NCI-H345 (cell line): Measurements from ENCODE around the gene PCK1.
A peak's percentile ranks its signal among the peaks of the same experiment; 100 is the strongest.

Source experiments
- DNase-seq: peaks from one replicate; lab custom pipeline; 2025; lab: John Stamatoyannopoulos, UW

PCK1 gene

GRCh38 chr20:57589728-57590484, 29.0 kb downstream of the PCK1 start:
- no peak for DNase-seq

GRCh38 chr20:57590485-57591288, 29.8 kb downstream of the PCK1 start:
- DNase-seq: no peak

GRCh38 chr20:57591289-57592229, 30.6 kb downstream of the PCK1 start:
- DNase-seq: no peak

DNA sequence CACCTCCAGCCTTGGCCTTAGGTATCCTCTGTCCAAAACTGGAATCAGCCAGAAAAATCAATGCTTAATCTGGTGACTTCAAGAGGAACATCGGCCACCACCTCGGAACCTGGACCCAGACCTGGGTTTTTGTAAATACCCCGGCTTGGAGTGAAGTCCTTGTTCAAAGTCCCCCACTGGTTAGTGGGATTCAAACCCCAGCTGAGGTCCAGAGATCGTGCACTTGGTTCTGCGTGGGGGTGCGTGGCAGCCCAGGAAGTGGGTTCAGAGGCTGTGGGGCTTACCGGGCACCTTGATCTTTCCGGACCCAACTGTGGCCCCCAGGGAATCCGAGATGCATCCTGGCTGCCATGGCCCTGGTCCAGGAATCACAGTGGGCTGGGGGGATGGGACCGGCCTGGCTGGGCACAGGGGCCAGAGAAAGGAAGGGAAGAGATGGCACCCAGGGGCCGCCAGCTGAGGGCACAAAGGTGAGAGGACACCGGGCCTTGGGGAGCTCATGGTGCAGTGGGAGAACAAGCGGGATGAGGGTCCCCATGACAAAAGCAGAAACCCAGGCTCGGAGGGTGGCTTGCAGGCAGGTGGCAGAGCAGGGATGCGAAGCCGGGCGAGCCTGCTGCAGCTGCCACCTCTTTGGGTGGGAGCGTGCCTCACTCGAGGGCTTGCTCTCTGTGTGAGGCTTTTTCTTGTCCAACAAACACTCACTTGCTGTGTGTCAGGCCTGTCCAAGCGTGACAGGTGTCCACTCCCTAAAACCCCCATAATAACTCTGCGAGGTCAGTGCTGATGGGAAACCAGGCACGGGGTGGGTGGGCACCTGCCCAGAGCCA, 31.6 kb downstream of the PCK1 start:
- DNase-seq: peak; percentile 39

- DNase-seq: no peak
These were observed 32.4 kb downstream of the PCK1 start for GRCh38 chr20:57593134-57593886.

DNA sequence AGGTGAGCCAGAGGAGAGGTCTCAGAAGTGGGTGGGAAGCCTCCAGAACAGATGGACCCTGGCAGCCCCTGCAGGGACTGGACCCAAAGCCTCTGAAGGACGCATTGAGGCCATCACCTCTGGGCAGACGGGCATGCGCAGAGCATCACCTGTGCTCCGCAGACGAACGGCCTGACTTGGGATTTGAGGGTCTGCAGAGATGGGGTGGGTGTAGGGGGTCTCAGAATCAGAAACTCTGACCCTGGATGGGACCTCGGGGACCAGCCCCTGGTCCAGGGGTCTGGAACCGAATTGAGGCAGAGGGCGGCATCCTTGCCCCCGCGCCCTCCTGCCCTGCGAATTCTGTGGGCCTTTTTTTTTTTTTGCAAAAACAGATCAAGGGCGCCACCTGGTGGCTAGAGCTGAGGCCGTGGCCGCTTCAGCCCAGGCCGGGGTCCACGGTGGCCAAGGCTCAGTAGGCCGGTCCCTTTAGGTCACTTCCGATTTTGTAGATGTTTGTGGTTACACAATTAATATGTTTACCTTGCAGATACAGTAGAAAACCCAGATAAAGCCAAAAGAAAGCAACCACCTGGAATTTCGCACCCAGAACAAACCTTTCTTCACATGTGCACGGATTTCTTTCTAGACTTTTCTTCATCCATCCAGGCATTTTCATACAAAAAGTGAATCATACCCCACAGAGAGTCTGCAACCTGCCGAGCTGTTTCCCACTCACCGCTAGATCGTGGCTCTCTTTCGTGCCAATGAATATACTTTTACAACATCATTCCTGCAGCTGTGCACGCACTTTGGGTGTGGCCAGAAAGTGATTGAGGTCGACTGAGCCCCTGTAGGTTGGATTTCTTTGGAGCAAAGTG, 33.4 kb downstream of the PCK1 start:
- DNase-seq: peak; percentile 38

DNA sequence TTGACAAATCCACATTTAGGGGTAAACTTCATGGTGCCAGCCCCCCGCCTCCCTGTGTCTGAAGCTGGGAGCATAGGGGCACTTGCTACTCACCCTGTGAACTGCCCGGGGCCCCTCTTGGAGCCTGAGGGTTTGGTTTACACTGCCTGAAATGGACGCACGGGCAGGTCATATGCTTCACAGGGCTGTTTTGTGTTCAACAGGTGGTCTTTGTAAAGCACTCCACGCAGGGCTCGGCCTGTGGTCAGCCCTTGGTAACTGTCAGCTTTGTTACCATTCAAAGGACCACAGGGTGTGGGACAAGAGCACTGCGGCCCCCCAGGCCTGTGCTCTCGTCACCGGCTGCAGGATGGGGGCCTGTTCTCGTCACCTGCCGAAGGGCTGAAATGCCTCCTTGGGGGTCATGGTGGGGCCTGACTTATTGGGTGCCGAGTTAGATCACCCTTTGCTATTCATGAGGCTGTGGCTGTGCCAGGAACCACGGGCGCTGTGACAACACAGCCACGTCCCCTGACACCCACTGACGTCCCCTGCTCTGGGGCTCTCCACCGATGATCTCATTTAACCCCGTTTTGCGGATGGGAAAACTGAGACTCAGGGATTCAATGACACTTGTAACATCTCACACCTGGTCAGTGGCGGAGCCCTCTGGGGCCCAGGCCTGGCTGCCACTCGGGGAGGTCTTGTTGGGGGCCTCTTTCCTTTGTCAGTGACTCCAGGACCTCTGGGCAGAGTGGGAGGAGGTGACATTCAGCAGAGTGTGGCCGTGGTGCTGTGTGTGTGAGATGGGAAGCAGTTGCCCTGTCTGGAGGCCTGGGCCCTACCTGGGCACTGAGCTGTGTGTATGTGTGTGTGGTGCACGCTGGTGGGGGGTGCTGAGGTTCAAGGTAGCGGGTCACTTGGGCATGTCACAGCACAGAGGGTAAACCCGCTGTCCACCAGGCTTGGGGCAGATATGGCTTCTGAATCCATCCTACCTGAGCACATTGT, 34.4 kb downstream of the PCK1 start:
- DNase-seq: no peak

GRCh38 chr20:57596358-57596757, 35.4 kb downstream of the PCK1 start:
- DNase-seq: no peak

- DNase-seq: peak; percentile 65
These were observed 36.4 kb downstream of the PCK1 start for GRCh38 chr20:57596998-57597939.

DNA sequence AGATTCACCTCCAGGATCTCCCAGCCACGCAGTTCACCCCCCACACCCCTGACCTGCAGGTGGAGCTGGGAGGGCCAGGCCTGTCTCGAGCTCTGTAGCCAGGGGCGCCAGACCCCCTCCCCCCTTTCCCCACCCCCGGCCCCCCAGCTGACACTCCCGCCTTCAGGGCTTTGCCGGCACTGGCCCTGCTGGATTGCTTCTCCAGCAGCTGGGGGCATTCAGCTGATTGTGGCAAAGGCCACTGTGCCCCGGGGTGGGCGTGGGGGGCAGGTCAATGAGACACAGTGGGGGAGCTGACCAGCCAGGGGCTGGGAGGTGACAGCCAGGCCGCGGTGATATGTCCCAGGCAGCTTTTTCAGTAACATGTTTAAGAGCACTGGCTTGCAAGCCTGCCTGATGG, 37.1 kb downstream of the PCK1 start:
- DNase-seq: no peak

GRCh38 chr20:57598491-57598890, 37.6 kb downstream of the PCK1 start:
- no peak for DNase-seq

GRCh38 chr20:57600320-57601210, 39.7 kb downstream of the PCK1 start:
- no peak for DNase-seq

DNA sequence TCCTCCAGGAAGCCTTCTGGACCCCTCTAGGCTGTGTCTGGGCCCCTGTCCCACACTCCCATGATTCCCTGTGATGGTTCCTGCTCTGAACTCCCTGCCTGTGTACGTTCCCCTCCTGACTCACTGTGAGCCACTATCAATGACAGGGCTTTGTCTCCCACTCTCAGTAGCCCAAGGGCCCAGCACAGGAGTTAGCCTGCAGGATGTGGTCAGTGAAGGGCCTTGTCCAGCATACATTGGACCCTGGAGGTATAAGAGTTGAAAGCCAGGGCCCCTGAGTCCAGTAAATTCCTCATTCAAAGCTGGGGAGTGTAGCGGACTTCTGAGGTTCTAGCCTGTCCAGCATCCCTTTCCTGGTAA, 40.3 kb downstream of the PCK1 start:
- no peak for DNase-seq

DNA sequence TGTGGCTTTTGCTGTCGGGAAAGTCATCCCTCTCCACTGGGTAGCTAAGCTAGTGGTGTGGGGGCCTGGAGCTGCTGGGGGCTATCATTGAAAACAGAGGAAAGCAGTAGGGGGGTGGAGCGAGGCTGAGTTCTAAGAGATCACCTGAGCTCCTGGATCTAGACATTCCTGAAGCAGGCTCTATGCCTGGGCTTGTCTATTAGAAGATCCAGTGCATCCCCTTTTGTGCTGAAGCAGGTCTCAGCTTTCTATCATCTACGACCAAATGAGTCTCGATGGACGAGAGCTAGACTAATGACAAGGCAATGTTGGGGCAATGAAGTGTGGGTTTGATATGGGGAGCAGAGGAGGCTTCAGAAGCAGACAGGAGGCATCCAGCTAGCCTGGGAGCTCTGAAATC, 40.8 kb downstream of the PCK1 start:
- DNase-seq: no peak

DNA sequence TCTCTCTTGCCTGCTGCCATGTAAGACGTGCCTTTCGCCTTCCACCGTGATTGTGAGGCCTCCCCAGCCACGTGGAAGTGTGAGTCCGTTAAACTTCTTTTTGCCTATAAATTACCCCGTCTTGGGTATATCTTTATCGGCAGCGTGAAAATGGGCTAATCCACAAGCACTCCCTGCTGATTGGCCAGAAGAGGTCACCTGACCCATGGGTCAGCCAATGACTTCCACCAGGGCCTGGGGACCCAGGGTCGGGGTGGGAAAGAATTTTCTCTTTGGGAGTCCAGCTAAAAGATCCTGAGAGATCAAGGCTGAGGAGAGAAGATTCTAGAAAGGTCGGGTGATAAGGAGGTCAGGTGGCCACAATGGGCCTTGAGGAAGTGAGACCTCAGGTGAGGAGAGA, 42.2 kb downstream of the PCK1 start:
- DNase-seq: no peak

DNA sequence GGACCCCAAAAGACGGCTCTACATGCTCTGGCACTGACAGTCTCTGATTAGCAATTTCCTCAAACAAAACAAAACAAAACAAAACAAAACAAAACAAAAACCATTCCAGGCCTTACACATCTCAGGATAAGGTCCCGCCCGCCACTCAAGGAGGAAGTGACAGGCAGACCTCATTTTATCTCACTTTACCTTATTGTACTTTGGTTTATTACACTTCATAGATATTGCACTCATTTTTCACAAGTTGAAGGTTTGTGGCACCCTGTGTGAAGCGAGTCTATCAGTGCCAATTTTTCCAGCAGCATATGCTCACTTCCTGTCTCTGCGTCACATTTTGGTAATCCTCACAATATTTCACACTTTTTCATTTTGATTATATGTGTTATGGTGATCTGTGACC, 44.1 kb downstream of the PCK1 start:
- DNase-seq: no peak
